HG02840 (cell line): ENCODE data around the gene SLC39A10.
"Not testable (repeated sequence)": the region's sequence is repeated elsewhere in the genome, so short reads cannot be mapped to it uniquely, and the experiment has no call there.

ENCODE experiments used
- ATAC-seq: cut with Tn5 transposase; IDR thresholded peaks from one replicate; pipeline ENCODE4 v1.9.1; 2021; ENCODE audit warnings: mild to moderate bottlenecking, moderate library complexity, moderate number of reproducible peaks; ENCODE audit not compliant: unreplicated experiment, low FRiP score

Gene SLC39A10

DNA sequence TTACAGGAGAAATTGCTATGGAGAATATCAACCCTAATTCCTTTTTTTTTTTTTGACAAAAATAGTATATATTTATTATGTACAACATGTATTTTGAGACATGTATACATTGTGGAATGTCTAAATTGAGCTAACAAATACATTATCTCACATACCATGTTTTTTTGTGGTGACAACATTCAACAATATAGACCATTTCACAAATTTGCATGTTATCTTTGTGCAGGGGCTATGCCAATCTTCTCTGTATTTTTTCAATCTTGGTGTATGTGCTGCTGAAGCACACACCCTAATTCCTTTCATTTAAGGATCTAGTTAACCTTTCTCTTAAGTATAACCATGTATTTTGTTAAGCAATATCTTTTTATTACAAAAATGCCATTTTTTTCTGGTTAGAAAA lies 13.2 kb downstream of the SLC39A10 start:
- ATAC-seq = no peak

DNA sequence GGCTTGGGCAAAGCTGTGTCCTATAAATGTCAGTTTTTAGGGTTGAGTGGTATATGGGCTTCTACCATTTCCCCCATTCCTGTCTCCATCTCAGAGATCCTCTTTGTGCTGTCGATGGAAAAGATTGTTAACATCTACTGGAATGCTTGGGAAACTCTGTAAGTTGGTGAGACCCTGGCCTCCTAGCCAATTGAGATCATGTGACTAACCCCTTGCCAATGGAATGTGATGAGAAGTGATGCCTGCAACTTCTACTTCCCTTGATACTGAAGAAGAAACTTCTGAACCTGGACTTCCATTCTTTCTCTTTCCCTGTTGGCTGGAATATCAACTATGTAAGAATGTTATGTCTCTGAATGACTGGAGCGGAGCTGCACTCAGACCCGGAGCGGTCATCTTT lies 14.5 kb downstream of the SLC39A10 start:
- no peak for ATAC-seq

GRCh38 chr2:195672674-195673073 lies 15.6 kb downstream of the SLC39A10 start:
- no peak for ATAC-seq

GRCh38 chr2:195674491-195675221 lies 17.6 kb downstream of the SLC39A10 start:
- no peak for ATAC-seq

- no peak for ATAC-seq
These were observed 18.9 kb downstream of the SLC39A10 start for GRCh38 chr2:195675783-195676427.

DNA sequence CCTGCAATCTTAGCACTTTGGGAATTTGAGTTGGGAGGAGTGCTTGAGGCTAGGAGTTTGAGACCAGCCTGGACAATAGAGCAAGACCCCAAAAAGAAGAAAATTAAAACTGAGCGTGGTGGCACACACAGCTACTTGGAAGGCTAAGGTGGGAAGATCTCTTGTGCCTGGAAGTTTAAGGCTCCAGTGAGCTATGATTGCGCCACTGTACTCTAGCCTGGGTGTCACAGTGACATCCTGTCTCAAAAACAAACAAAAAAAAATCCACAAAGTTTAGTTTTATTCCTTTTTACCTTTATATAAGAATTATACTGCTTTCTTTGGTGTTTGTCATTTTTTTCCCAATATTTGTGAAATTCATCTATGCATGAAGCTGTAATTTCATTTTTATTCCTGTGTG lies 20.3 kb downstream of the SLC39A10 start:
- ATAC-seq = no peak

GRCh38 chr2:195677884-195678283 lies 20.9 kb downstream of the SLC39A10 start:
- ATAC-seq = no peak

DNA sequence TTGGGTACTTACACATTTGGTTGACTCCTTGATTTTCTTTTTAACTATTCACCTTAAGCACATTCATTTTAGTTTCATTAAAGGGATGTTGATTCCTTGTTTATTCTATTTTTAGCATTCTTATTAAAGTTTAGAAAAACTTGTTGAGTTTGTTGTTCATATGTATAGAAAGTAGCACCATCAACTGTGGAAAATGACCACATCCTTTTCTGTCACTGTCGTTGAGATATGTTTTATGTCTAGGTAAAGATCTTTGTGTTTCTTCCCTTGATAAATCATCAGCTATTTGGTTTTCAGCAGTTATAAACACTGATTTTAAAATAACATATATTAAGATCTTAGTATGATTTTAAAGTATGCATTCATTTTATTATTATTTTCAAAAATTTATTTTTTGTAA lies 25.1 kb downstream of the SLC39A10 start:
- ATAC-seq = no peak

GRCh38 chr2:195683174-195683573 lies 26.1 kb downstream of the SLC39A10 start:
- ATAC-seq = no peak

DNA sequence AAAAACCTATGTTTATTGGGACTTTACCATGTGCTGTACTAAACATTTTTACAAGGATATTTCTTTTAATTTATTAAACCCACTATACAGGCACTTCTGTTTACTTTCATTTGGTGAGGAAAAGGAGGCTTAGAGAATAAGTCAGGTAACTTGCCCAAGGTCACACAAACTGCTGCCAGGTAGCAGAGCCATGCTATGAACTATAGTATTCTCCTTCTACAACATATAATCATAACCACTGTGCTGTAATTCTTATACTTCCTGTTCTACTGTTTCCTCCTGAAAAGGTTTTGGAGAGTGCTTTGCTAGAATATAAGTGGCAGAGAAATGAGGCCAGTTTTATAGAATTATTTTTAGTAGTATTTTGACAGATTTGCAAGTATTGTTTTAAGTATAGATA lies 29.5 kb downstream of the SLC39A10 start:
- no peak for ATAC-seq

- no peak for ATAC-seq
These were observed 30.5 kb downstream of the SLC39A10 start for GRCh38 chr2:195687320-195688086.

DNA sequence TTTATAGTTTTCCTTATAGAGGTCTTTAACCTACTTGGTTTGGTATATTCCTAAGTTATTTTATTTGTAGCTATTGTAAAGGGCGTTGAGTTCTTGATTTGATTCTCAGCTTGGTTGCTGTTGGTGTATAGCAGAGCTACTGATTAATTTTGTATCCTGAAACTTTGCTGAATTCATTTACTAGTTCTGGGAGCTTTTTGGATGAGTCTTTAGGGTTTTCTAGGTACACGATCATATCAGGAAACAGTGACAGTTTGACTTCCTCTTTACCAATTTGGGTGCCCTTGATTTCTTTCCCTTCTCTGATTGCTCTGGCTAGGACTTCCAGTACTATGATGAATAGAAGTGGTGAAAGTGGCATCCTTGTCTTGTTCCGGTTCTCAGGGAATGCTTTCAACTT lies 35.5 kb downstream of the SLC39A10 start:
- ATAC-seq = not testable (repeated sequence)

- ATAC-seq = no peak
These were observed 37.5 kb downstream of the SLC39A10 start for GRCh38 chr2:195694553-195694952.

GRCh38 chr2:195695002-195695631 lies 38.1 kb downstream of the SLC39A10 start:
- no peak for ATAC-seq

GRCh38 chr2:195696012-195696411 lies 39.0 kb downstream of the SLC39A10 start:
- no peak for ATAC-seq

- ATAC-seq = no peak
These were observed 40.7 kb downstream of the SLC39A10 start for GRCh38 chr2:195697681-195698220.

DNA sequence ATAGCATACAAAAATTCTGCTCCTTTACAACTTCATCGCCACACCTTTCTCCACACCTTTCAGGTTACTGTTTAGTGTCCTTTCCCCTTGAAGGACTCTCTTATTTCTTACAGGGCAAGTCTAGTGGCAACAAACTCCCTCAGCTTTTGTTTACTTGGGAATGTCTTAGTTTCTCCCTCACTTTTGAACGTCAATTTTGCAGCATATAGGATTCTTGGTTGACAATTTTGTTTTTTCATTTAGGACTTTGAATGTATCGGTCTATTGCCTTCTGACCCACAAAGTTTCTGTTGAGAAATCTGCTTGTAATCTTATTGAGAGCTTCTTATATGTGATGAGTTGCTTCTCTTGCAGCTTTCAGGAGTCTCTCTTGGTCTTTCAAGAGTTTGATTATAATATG lies 43.5 kb downstream of the SLC39A10 start:
- ATAC-seq = no peak

GRCh38 chr2:195706161-195706900 lies 49.3 kb downstream of the SLC39A10 start:
- ATAC-seq = no peak

DNA sequence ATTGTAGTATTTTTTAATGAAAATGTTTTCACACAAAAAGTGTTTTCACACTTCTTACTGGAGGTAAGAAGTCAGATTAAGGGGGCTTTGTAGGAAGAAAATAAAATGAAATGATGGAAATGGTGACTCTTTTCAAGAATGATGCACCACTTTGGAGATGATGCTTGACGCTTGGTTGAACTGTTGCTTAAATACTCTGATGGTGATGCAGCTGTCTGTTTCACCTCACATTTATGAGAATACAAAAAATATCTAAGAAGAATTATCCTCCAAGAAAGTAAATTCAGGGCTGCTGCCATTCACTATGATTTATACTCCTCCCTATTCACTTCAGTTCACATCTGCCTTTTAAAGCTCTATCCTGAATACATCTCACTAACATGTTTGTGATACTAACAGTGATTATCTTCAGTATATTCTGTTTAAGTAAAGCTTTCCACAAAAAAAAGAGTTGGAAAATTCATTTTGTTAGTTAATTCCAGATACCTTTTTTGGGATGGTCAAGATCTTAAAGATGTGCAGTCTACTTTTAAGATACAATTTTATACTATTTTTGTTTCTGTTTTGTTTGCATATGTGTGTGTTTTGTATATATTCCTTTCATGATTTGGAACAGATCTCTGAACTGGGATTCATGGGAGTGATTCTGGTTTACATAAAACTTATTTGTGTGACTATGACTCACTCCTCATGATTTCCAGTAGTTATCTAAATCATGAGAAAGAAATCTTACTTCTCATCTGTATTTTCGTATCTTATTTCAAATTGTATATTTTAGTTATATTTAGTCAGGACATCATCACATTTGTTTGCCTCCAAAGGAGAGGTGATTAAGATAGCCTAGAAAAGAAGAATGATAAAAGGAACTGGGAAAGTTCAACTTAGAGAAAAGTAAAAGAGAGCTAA lies 53.1 kb downstream of the SLC39A10 start:
- ATAC-seq = no peak
